Muscle of leg (tissue), 11 donors: ENCODE results near the gene ASB3. TPM values are rescaled to one million over a fixed set of nuclear protein-coding genes. Genes with fewer than 3 reads are reported as not detected.

ENCODE experiments used
- DNase-seq: peaks from one replicate; pipeline ENCODE4 v3.0.0; 2013
- H3K27ac ChIP-seq: one replicate; pipeline ENCODE4 v1.5.1; 2013; ENCODE audit warnings: mild to moderate bottlenecking, low read length, control low read depth
- H3K27me3 ChIP-seq: one replicate; pipeline ENCODE4 v1.6.1; 2013; ENCODE audit warnings: low read length; ENCODE audit not compliant: control insufficient read depth, insufficient read depth
- H3K36me3 ChIP-seq: one replicate; pipeline ENCODE4 v1.6.1; 2013; ENCODE audit warnings: low read length; ENCODE audit not compliant: control insufficient read depth, insufficient read depth
- H3K4me1 ChIP-seq: one replicate; pipeline ENCODE4 v1.6.1; 2013; ENCODE audit warnings: low read length; ENCODE audit not compliant: control insufficient read depth, insufficient read depth
- H3K4me3 ChIP-seq: one replicate; pipeline ENCODE4 v1.5.1; 2013; ENCODE audit warnings: low read length, control low read depth
- H3K9me3 ChIP-seq: replicated peaks from 2 replicates; pipeline ENCODE4 v1.6.1; 2013; ENCODE audit warnings: low read depth, low read length; ENCODE audit not compliant: control insufficient read depth
- WGBS: methylation state at CpG from one replicate; pipeline ENCODE4 v1.1.5; 2013; ENCODE audit warnings: missing lambda C conversion rate; ENCODE audit not compliant: insufficient coverage; 5-methylcytosine and 5-hydroxymethylcytosine counted together
- polyA plus RNA-seq, 8 donors: library from polyadenylated mRNA; unstranded; fragments of 120-200 nt; gene quantifications; one replicate each; pipeline versions ENCODE4 v1.2.1 to v1.2.3, GENCODE V29; 2013; ENCODE audit warnings: inconsistent platforms in 1 of 8, low replicate concordance in 1 of 8; ENCODE audit not compliant: insufficient read length in 8 of 8, insufficient read depth in 1 of 8
- total RNA-seq: library from RNA; stranded (reverse); fragments of 120-200 nt; gene quantifications from one replicate; pipeline ENCODE4 v1.2.4, GENCODE V29; 2013

The ASB3 gene
- total and polyA plus RNA-seq, 9 donors: 10.2 to 20.2 (median 13.0) TPM

GRCh38 chr2:53620981-53621380, 165.8 kb downstream of the ASB3 start:
- no CpG with 5 or more reads among the region's 2 CpGs for WGBS
- no peak overlapping the region for H3K4me3 ChIP-seq
- H3K36me3 ChIP-seq: no peaks in the 10 kb centered on the region
- DNase-seq: no peak
- H3K27me3 ChIP-seq: no peaks in the 10 kb centered on the region
- H3K27ac ChIP-seq: no peak overlapping the region
- no peaks in the 10 kb centered on the region for H3K9me3 ChIP-seq
- H3K4me1 ChIP-seq: no peaks in the 10 kb centered on the region

Other genes with a start within 250 kb of the ASB3 start
- 1.4 TPM for gene CHAC2, start 19.1 kb downstream of the ASB3 start, total RNA-seq
- gene CHAC2, start 19.1 kb downstream of the ASB3 start, polyA plus RNA-seq: 1 to 10 TPM; 2.2 to 3.3 (median 2.7) TPM
- gene ERLEC1, start 91 bp upstream of the ASB3 start, total RNA-seq: 50.9 TPM
- gene ERLEC1, start 91 bp upstream of the ASB3 start, polyA plus RNA-seq: 10 to 100 TPM; 38.4 to 59.8 (median 46.6) TPM
- gene GPR75, start 73.0 kb upstream of the ASB3 start, total RNA-seq: 0.75 TPM
- 1 to 10 TPM in 6 of 8 donors, under 1 TPM in 2; 0.77 to 2.8 (median 1.3) TPM for gene GPR75, start 73.0 kb upstream of the ASB3 start, polyA plus RNA-seq
- gene PSME4, start 184.0 kb upstream of the ASB3 start, total RNA-seq: 32.7 TPM
- 10 to 100 TPM; 35.3 to 40.1 (median 39.0) TPM for gene PSME4, start 184.0 kb upstream of the ASB3 start, polyA plus RNA-seq